SK-N-SH treated with all-trans-retinoic acid at 6 μM for 48 hours (cell line): ENCODE measurements around the gene AHR.

Experiments
- ATAC-seq: fragments of 200-7000 bp; cut with Tn5 transposase; 3 replicates; pipeline ENCODE4 v1.9.1; 2020; ENCODE audit warnings: mild to moderate bottlenecking, moderate library complexity
- ARNTL ChIP-seq: fragments of 450-650 bp; formaldehyde crosslinking; IDR thresholded peaks from 2 replicates; pipeline ENCODE4 v1.5.0; 2020; ENCODE audit warnings: low read depth, mild to moderate bottlenecking, moderate library complexity, borderline replicate concordance
- BACH2 ChIP-seq: fragments of 250-450 bp; sonication (Bioruptor Pico); IDR thresholded peaks from 2 replicates; pipeline ENCODE4 v1.9.0; 2021; ENCODE audit warnings: mild to moderate bottlenecking, borderline replicate concordance
- CSDC2 ChIP-seq: fragments of 250-450 bp; sonication (Bioruptor Pico); IDR thresholded peaks from 2 replicates; pipeline ENCODE4 v1.5.0; 2020; ENCODE audit warnings: mild to moderate bottlenecking, moderate library complexity
- CSRNP3 ChIP-seq: fragments of 250-450 bp; sonication (Bioruptor Pico); IDR thresholded peaks from 2 replicates; pipeline ENCODE4 v1.5.1; 2021; ENCODE audit warnings: mild to moderate bottlenecking, moderate library complexity
- ESRRG ChIP-seq: fragments of 250-450 bp; sonication (Bioruptor Pico); IDR thresholded peaks from 2 replicates; pipeline ENCODE4 v1.6.1; 2021; ENCODE audit warnings: mild to moderate bottlenecking
- GLIS3 ChIP-seq: fragments of 250-450 bp; sonication (Bioruptor Pico); IDR thresholded peaks from 2 replicates; pipeline ENCODE4 v1.5.0; 2020; ENCODE audit warnings: mild to moderate bottlenecking, moderate library complexity
- ISL1 ChIP-seq: fragments of 250-450 bp; sonication (Bioruptor Pico); IDR thresholded peaks from 2 replicates; pipeline ENCODE4 v2.1.2; 2022; ENCODE audit warnings: mild to moderate bottlenecking, moderate library complexity
- OSR1 ChIP-seq: fragments of 250-450 bp; sonication (Bioruptor Pico); IDR thresholded peaks from 2 replicates; pipeline ENCODE4 v1.8.0; 2022; ENCODE audit warnings: moderate library complexity, mild to moderate bottlenecking, inconsistent platforms
- PATZ1 ChIP-seq: fragments of 250-450 bp; sonication (Bioruptor Pico); IDR thresholded peaks from 2 replicates; pipeline ENCODE4 v1.8.0; 2020; ENCODE audit warnings: mild to moderate bottlenecking, moderate library complexity, borderline replicate concordance
- POU6F1 ChIP-seq: fragments of 250-450 bp; sonication (Bioruptor Pico); IDR thresholded peaks from 2 replicates; pipeline ENCODE4 v1.8.0; 2021; ENCODE audit warnings: low read depth, mild to moderate bottlenecking, moderate library complexity, borderline replicate concordance
- RARB ChIP-seq: fragments of 250-450 bp; sonication (Bioruptor Pico); IDR thresholded peaks from 2 replicates; pipeline ENCODE4 v1.8.0; 2021; ENCODE audit warnings: mild to moderate bottlenecking, moderate library complexity
- SNAI2 ChIP-seq: fragments of 250-450 bp; sonication (Bioruptor Pico); IDR thresholded peaks from 2 replicates; pipeline ENCODE4 v1.5.0; 2020; ENCODE audit warnings: mild to moderate bottlenecking, moderate library complexity
- TCF4 ChIP-seq: fragments of 250-450 bp; sonication (Bioruptor Pico); IDR thresholded peaks from 2 replicates; pipeline ENCODE4 v1.8.0; 2021; ENCODE audit warnings: mild to moderate bottlenecking, moderate library complexity, borderline replicate concordance
- TOX ChIP-seq: fragments of 250-450 bp; sonication (Bioruptor Pico); IDR thresholded peaks from 2 replicates; pipeline ENCODE4 v1.8.0; 2021; ENCODE audit warnings: mild to moderate bottlenecking, moderate library complexity, borderline replicate concordance
- TSHZ2 ChIP-seq: fragments of 250-450 bp; sonication (Bioruptor Pico); IDR thresholded peaks from 2 replicates; pipeline ENCODE4 v1.5.0; 2020; ENCODE audit warnings: mild to moderate bottlenecking, moderate library complexity
- ZC3H10 ChIP-seq: fragments of 250-450 bp; sonication (Bioruptor Pico); IDR thresholded peaks from 2 replicates; pipeline ENCODE4 v1.5.1; 2021; ENCODE audit warnings: mild to moderate bottlenecking, moderate library complexity
- ZFP3 ChIP-seq: fragments of 250-450 bp; sonication (Bioruptor Pico); IDR thresholded peaks from 2 replicates; pipeline ENCODE4 v1.5.0; 2020; ENCODE audit warnings: mild to moderate bottlenecking, moderate library complexity
- ZFP30 ChIP-seq: fragments of 450-650 bp; formaldehyde crosslinking; IDR thresholded peaks from 2 replicates; pipeline ENCODE4 v1.5.0; 2022; ENCODE audit warnings: mild to moderate bottlenecking, moderate library complexity
- ZNF565 ChIP-seq: fragments of 450-650 bp; formaldehyde crosslinking; conservative IDR thresholded peaks from 2 replicates; pipeline ENCODE4 v1.5.0; 2020; ENCODE audit warnings: low read depth, mild to moderate bottlenecking, moderate library complexity
- ZNF70 ChIP-seq: fragments of 450-650 bp; formaldehyde crosslinking; IDR thresholded peaks from 2 replicates; pipeline ENCODE4 v1.5.0; 2020; ENCODE audit warnings: mild to moderate bottlenecking, moderate library complexity
- ZNF8 ChIP-seq: fragments of 450-650 bp; formaldehyde crosslinking; IDR thresholded peaks from 2 replicates; pipeline ENCODE4 v1.5.0; 2020; ENCODE audit warnings: mild to moderate bottlenecking, moderate library complexity

AHR gene

GRCh38 chr7:17292843-17293242 is 5.6 kb upstream of the AHR start:
- ATAC-seq = no peak
- no peak for TF ChIP-seq SNAI2 (CRISPR knock-in tag)
- TF ChIP-seq BACH2 = no peak
- no peak for TF ChIP-seq ESRRG (CRISPR knock-in tag)
- TF ChIP-seq ZNF8 (CRISPR knock-in tag) = no peak
- TF ChIP-seq ZNF565 = no peak
- no peak for TF ChIP-seq TSHZ2 (CRISPR knock-in tag)
- TF ChIP-seq PATZ1 (CRISPR knock-in tag) = no peak
- no peak for TF ChIP-seq ZFP3 (CRISPR knock-in tag)
- TF ChIP-seq, all 23 proteins: peak for 0

GRCh38 chr7:17293481-17293880 is 5.0 kb upstream of the AHR start:
- no peak for ATAC-seq

GRCh38 chr7:17297243-17297642 is 1.2 kb upstream of the AHR start:
- no peak for TF ChIP-seq ZFP30
- TF ChIP-seq POU6F1 (CRISPR knock-in tag) = no peak
- no peak for TF ChIP-seq ZNF8 (CRISPR knock-in tag)
- TF ChIP-seq ZFP3 (CRISPR knock-in tag) = no peak
- no peak for TF ChIP-seq CSRNP3 (CRISPR knock-in tag)
- no peak for TF ChIP-seq TOX (CRISPR knock-in tag)
- no peak for TF ChIP-seq ZNF565
- TF ChIP-seq ZC3H10 (CRISPR knock-in tag) = no peak
- no peak for TF ChIP-seq OSR1 (CRISPR knock-in tag)
- TF ChIP-seq ZNF70 = no peak
- no peak for TF ChIP-seq GLIS3
- TF ChIP-seq PATZ1 (CRISPR knock-in tag) = no peak
- no peak for TF ChIP-seq TCF4 (CRISPR knock-in tag)
- no peak for TF ChIP-seq BACH2
- TF ChIP-seq RARB = no peak
- TF ChIP-seq TSHZ2 (CRISPR knock-in tag) = no peak
- no peak for TF ChIP-seq ARNTL (CRISPR knock-in tag)
- TF ChIP-seq SNAI2 (CRISPR knock-in tag) = no peak
- no peak for TF ChIP-seq CSDC2 (CRISPR knock-in tag)
- TF ChIP-seq ISL1 = no peak
- ATAC-seq = no peak

More at GRCh38 chr7:17293481-17293880, 5.0 kb upstream of the AHR start:
- TF ChIP-seq ZNF70 = no peak
